ENCODE measurements around the gene GALT.

Gene GALT

DNA sequence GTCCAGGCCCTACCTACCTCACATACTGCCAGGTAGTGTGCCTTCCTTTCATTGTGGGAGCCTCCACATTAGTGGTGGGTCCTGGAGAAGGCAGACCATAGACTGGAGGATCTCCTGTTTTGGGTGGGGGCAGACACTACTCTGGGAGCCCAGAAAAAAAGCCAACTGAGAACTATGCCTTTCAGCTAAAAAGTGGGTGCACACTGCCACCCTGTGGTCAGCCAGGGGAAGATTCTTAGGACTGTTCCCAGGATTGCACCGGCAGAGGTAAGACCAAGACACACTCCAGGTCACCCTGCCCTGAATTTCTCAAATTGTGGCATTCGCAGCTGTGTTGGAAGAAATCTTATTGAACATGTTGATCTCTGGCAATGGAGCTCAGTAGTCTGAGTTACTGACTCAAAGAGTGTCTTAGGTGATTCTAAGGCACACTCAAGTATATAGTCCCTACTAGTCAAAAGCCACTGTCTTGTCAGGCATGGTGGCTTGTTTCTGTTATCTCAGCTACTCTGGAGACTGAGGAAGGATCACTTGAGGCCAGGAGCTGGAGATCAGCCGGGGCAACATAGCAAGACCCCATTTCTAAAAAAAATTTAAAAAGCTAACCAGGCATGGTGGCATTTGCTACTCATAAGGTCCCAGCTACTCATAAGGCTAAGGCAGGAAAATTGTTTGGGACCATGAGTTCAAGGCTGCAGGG, 12.5 kb upstream of the GALT start:
- ChIA-PET CTCF (interaction anchor here (0.6 to 2.1 kb wide), 25 partner anchors 9 to 1469 kb away, joined by 3 to 12 read pairs (median 6); partner anchors contain the start of genes DCTN3, GALT and IL11RA), POLR2A (ENCODE audit: low non-redundant PET) (interaction anchor here (0.7 kb wide), 2 partner anchors 24 to 163 kb away, joined by 4 to 10 read pairs; no protein-coding TSS in a partner anchor)
- no peak overlapping the region for H3K27ac ChIP-seq
- DNase-seq (ENCODE audit: low spot score): peak; percentile 87
- TF ChIP-seq, protein P1, sequence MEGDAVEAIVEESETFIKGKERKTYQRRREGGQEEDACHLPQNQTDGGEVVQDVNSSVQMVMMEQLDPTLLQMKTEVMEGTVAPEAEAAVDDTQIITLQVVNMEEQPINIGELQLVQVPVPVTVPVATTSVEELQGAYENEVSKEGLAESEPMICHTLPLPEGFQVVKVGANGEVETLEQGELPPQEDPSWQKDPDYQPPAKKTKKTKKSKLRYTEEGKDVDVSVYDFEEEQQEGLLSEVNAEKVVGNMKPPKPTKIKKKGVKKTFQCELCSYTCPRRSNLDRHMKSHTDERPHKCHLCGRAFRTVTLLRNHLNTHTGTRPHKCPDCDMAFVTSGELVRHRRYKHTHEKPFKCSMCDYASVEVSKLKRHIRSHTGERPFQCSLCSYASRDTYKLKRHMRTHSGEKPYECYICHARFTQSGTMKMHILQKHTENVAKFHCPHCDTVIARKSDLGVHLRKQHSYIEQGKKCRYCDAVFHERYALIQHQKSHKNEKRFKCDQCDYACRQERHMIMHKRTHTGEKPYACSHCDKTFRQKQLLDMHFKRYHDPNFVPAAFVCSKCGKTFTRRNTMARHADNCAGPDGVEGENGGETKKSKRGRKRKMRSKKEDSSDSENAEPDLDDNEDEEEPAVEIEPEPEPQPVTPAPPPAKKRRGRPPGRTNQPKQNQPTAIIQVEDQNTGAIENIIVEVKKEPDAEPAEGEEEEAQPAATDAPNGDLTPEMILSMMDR (conservative IDR thresholded peaks at IDR 0.05; ENCODE audit: low read depth): peak; percentile 98

DNA sequence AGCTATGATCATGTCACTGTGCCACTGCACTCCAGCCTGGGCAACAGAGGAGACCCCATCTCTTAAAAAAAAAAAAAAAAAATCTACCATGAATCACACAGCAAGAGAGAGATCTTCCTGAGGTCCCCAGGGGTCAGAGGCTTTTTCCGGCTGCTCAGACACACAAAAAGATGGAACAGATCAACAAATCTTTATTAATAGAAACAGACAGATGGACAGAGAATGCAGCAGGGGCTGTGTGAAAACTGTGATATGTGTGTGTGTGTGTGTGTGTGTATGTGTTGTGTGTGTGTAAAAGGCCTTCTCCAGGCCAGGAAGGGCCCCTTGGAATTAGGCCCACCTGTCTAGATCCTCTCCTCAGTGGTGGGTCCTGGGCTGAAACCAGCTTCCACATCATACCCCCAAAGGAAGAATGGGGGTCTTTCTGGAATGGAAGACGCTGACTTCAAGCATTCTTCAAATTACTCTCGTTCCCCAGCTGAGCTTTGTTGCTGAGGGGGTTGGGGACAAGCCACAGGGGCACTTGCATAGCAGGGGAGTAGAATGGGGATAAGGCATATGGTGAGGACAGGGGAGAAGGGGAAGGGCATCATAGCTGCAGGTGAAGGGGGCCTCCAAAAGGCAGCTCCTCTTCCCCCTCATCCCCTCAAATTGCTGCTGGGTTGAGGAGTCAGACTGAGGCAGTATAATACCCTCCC, 11.8 kb upstream of the GALT start:
- DNase-seq (ENCODE audit: low spot score): no peak
- TF ChIP-seq, protein P1 (conservative IDR thresholded peaks at IDR 0.05; ENCODE audit: low read depth): no peak
- POLR2A ChIA-PET (ENCODE audit: low non-redundant PET): interaction anchor here (0.6 to 1.1 kb wide), 4 partner anchors 12 to 162 kb away, joined by 3 to 10 read pairs (median 4); partner anchors contain the start of gene GALT
- CTCF ChIA-PET: interaction anchor here (0.5 to 2.1 kb wide), 22 partner anchors 9 to 1064 kb away, joined by 3 to 12 read pairs (median 6); partner anchors contain the start of genes DCTN3, GALT and IL11RA
- peak overlapping the region; percentile 79 for H3K27ac ChIP-seq

DNA sequence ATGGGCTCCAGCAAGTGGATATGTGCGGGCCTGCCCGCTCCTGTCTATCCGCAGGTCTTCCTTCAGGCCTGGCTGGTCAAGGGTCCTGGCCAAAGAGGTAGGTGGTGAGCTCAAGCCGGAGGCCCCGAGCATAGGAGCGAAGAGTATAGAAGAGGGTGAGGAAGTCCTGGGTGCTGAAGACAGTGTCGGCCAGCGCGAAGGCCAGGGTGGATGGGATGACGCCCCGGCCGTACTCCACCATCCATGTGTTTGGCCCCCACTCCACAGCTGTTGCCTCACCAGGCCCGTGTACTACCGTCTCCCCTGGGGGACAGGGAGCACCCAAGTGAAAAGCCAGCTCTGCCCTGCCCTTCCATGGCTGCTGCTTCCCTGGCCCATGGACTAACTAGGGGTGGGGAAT, 10.9 kb upstream of the GALT start:
- TF ChIP-seq, protein P1 (conservative IDR thresholded peaks at IDR 0.05; ENCODE audit: low read depth): no peak
- ChIA-PET CTCF (interaction anchor here (0.5 to 2.1 kb wide), 7 partner anchors 25 to 688 kb away, joined by 3 to 10 read pairs (median 4); no protein-coding TSS in a partner anchor), POLR2A (ENCODE audit: low non-redundant PET) (interaction anchor here (0.6 to 1.1 kb wide), 3 partner anchors 11 to 230 kb away, joined by 3 read pairs; partner anchors contain the start of gene GALT)
- peak overlapping the region; percentile 79 for H3K27ac ChIP-seq
- DNase-seq (ENCODE audit: low spot score): no peak

DNA sequence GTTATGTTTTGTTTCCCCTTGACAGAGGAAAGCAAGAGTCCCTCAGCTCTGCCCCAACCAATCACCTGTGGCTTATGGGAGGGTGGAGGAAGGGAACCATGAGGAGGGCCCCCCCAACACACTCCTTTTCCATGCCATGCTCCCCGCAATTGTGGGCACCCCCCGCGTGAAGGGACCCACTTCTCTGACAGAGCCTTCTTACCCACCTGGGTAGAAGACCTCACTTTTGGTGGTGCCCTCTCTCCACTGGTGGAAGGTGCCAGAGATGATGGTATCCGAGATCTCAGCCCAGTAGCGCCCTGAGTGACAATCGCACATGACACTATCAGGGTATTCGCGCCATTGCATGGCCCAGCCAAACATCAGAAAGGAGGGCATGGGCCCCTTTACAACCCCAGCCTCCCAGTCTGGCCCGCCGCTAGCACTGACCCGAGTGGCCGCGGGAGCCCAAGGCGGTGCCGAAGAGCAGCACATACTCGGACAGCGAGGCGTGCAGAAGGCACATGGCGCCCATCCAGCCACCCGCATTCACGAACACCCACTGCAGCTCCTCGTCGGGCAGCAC, 9.6 kb upstream of the GALT start:
- peak; percentile 51 for DNase-seq (ENCODE audit: low spot score)
- CTCF ChIA-PET: interaction anchor here (0.6 to 1.7 kb wide), 3 partner anchors 33 to 717 kb away, joined by 3 to 5 read pairs (median 3); no protein-coding TSS in a partner anchor
- POLR2A ChIA-PET (ENCODE audit: low non-redundant PET): interaction anchor here (0.6 to 0.9 kb wide), 2 partner anchors 14 to 814 kb away, joined by 3 read pairs; no protein-coding TSS in a partner anchor

DNA sequence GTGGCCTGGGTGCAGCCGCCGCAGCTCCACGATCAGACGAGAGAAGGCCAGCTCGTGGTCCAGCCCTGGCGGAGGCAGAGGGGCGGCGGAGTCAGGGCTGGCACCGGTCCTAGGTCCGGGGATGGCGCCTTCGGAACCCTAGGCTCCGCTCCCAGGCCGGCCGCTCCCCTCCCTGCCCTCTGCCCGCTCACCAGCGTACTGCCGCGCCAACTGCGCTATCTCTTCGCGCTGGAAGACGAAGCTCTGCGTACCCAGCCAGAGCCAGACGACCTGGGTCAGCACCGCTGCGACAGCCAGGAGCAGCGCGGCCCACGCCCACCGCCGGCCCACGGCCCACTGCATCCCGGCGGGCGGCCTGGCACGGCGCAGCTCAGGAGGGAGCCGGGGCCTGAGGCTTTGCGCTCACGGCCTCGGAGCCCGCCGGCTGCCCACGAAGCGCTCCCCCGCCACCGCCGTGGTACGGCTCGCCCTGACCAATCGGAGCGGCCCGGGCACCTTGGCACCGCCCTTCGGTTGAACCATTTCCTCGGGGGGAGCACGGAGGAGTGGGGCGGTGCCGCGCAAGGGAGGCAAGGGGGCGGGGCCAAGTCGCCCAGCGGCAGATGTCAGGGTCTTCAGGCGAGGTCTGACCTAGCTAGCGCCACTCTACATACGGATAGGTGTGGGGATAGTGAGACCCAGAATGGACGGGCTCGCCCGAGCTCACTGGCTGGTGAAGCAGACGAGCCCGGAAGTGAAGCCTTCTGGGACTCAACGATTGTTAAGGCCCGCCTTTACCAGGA, 8.9 kb upstream of the GALT start, which contains the start of gene SIGMAR1:
TSS of gene SIGMAR1 (minus strand) at position 432 of the 782 bp plus-strand sequence. CDS start at position 342, 90 bp downstream.
- TF ChIP-seq, protein P1 (conservative IDR thresholded peaks at IDR 0.05; ENCODE audit: low read depth): no peak
- POLR2A ChIA-PET (ENCODE audit: low non-redundant PET): interaction anchor here (0.6 to 1.3 kb wide), 4 partner anchors 9 to 814 kb away, joined by 3 to 5 read pairs (median 3); partner anchors contain the start of genes GALT and IL11RA
- H3K27ac ChIP-seq: peak within 1 kb of the TSS; percentile 79
- peak; percentile 98 for DNase-seq (ENCODE audit: low spot score)
- CTCF ChIA-PET: interaction anchor here (0.6 to 1.7 kb wide), 6 partner anchors 9 to 717 kb away, joined by 3 to 7 read pairs (median 4); partner anchors contain the start of gene GALT

More for the DNA sequence above, 9.6 kb upstream of the GALT start:
- TF ChIP-seq, protein P1 (conservative IDR thresholded peaks at IDR 0.05; ENCODE audit: low read depth): no peak
- peak overlapping the region; percentile 79 for H3K27ac ChIP-seq

All from RWPE1 (cell line).